ENCODE data around the gene HERC2.

HERC2 gene

GRCh38 chr15:28101201-28101600, 220.8 kb downstream of the HERC2 start:
- no peak for DNase-seq (ENCODE audit: extremely low read depth in 1 of 2, low read depth in 1 of 2)

GRCh38 chr15:28100516-28101195, 221.3 kb downstream of the HERC2 start:
- DNase-seq (ENCODE audit: extremely low read depth in 1 of 2, low read depth in 1 of 2) = no peak

GRCh38 chr15:28099555-28100140, 222.3 kb downstream of the HERC2 start:
- no peak for DNase-seq (ENCODE audit: extremely low read depth in 1 of 2, low read depth in 1 of 2)

- no peak for DNase-seq (ENCODE audit: extremely low read depth in 1 of 2, low read depth in 1 of 2)
These were observed 223.0 kb downstream of the HERC2 start, which contains the start of gene OCA2 for GRCh38 chr15:28098766-28099554. Gene OCA2 (minus strand): TSS chr15:28099315. CDS start chr15:28081874, 17,441 bp downstream.

GRCh38 chr15:28098360-28098765, 223.6 kb downstream of the HERC2 start:
- DNase-seq (ENCODE audit: extremely low read depth in 1 of 2, low read depth in 1 of 2) = no peak

GRCh38 chr15:28097656-28098359, 224.2 kb downstream of the HERC2 start:
- DNase-seq (ENCODE audit: extremely low read depth in 1 of 2, low read depth in 1 of 2) = no peak

- DNase-seq (ENCODE audit: extremely low read depth in 1 of 2, low read depth in 1 of 2) = no peak
These were observed 225.1 kb downstream of the HERC2 start for GRCh38 chr15:28096670-28097431.

- no peak for DNase-seq (ENCODE audit: extremely low read depth in 1 of 2, low read depth in 1 of 2)
These were observed 225.6 kb downstream of the HERC2 start for GRCh38 chr15:28096411-28096669.

- DNase-seq (ENCODE audit: extremely low read depth in 1 of 2, low read depth in 1 of 2) = no peak
These were observed 227.1 kb downstream of the HERC2 start for GRCh38 chr15:28094732-28095521.

GRCh38 chr15:28093752-28094535, 228.0 kb downstream of the HERC2 start:
- DNase-seq (ENCODE audit: extremely low read depth in 1 of 2, low read depth in 1 of 2) = no peak

- no peak for DNase-seq (ENCODE audit: extremely low read depth in 1 of 2, low read depth in 1 of 2)
These were observed 230.7 kb downstream of the HERC2 start for GRCh38 chr15:28091313-28091712.

- DNase-seq (ENCODE audit: extremely low read depth in 1 of 2, low read depth in 1 of 2) = no peak
These were observed 235.7 kb downstream of the HERC2 start for GRCh38 chr15:28086175-28086703.

- no peak for DNase-seq (ENCODE audit: extremely low read depth in 1 of 2, low read depth in 1 of 2)
These were observed 236.3 kb downstream of the HERC2 start for GRCh38 chr15:28085489-28086174.

GRCh38 chr15:28084547-28084946, 237.4 kb downstream of the HERC2 start:
- DNase-seq (ENCODE audit: extremely low read depth in 1 of 2, low read depth in 1 of 2) = no peak

GRCh38 chr15:28082891-28083684, 238.9 kb downstream of the HERC2 start:
- no peak for DNase-seq (ENCODE audit: extremely low read depth in 1 of 2, low read depth in 1 of 2)

- no peak for DNase-seq (ENCODE audit: extremely low read depth in 1 of 2, low read depth in 1 of 2)
These were observed 240.4 kb downstream of the HERC2 start for GRCh38 chr15:28081594-28081993.

- DNase-seq (ENCODE audit: extremely low read depth in 1 of 2, low read depth in 1 of 2) = no peak
These were observed 241.6 kb downstream of the HERC2 start for GRCh38 chr15:28080386-28080785.
